ENCODE results near the gene APIP.

Gene APIP

GRCh38 chr11:34916015-34916842 lies at the start of gene APIP, which contains the start of gene PDHX:
APIP (minus strand) TSS chr11:34916379; CDS start chr11:34916284, 95 bp downstream.
PDHX (plus strand) TSS chr11:34916618; CDS start chr11:34916656, 38 bp downstream.
- peak; percentile 99 for DNase-seq (ENCODE audit: extremely low spot score)
- no peak for TF ChIP-seq CTCF (IDR thresholded peaks at IDR 0.05; ENCODE audit: control extremely low read depth, extremely low read depth, low read depth, missing control alignments)
- ChIA-PET CTCF (interaction anchor here (0.8 to 2.2 kb wide), 8 partner anchors 9 to 473 kb away, joined by 3 to 12 read pairs (median 4); no protein-coding TSS in a partner anchor), POLR2A (no interaction called here)

GRCh38 chr11:34964610-34965331 lies 48.6 kb upstream of the APIP start:
- POLR2A ChIA-PET = no interaction called here
- CTCF ChIA-PET = interaction anchor here (0.8 to 1.3 kb wide), 4 partner anchors 10 to 38 kb away, joined by 3 to 5 read pairs (median 4); no protein-coding TSS in a partner anchor
- no peak for TF ChIP-seq CTCF (IDR thresholded peaks at IDR 0.05; ENCODE audit: control extremely low read depth, extremely low read depth, low read depth, missing control alignments)
- no peak for DNase-seq (ENCODE audit: extremely low spot score)

GRCh38 chr11:34963351-34963750 lies 47.2 kb upstream of the APIP start:
- DNase-seq (ENCODE audit: extremely low spot score) = no peak
- TF ChIP-seq CTCF (IDR thresholded peaks at IDR 0.05; ENCODE audit: control extremely low read depth, extremely low read depth, low read depth, missing control alignments) = no peak
- CTCF ChIA-PET = no interaction called here
- POLR2A ChIA-PET = no interaction called here

- CTCF ChIA-PET = no interaction called here
- DNase-seq (ENCODE audit: extremely low spot score) = no peak
- no peak for TF ChIP-seq CTCF (IDR thresholded peaks at IDR 0.05; ENCODE audit: control extremely low read depth, extremely low read depth, low read depth, missing control alignments)
- POLR2A ChIA-PET = no interaction called here
Measured at GRCh38 chr11:34962034-34962433, 45.9 kb upstream of the APIP start.

- TF ChIP-seq CTCF (IDR thresholded peaks at IDR 0.05; ENCODE audit: control extremely low read depth, extremely low read depth, low read depth, missing control alignments) = no peak
- ChIA-PET CTCF (interaction anchor here (1.1 to 1.2 kb wide), 3 partner anchors 10 to 17 kb away, joined by 3 to 4 read pairs (median 3); no protein-coding TSS in a partner anchor), POLR2A (no interaction called here)
- no peak for DNase-seq (ENCODE audit: extremely low spot score)
Measured at GRCh38 chr11:34960277-34960676, 44.1 kb upstream of the APIP start.

- TF ChIP-seq CTCF (IDR thresholded peaks at IDR 0.05; ENCODE audit: control extremely low read depth, extremely low read depth, low read depth, missing control alignments) = no peak
- POLR2A ChIA-PET = no interaction called here
- CTCF ChIA-PET = interaction anchor here (1.2 kb wide), 1 partner anchor 17 kb away, joined by 3 read pairs; no protein-coding TSS in a partner anchor
- DNase-seq (ENCODE audit: extremely low spot score) = no peak
Measured at GRCh38 chr11:34959770-34960169, 43.6 kb upstream of the APIP start.

Measured in GM10248 (cell line).